EH (cell line): Measurements from ENCODE around the gene CAMKV.
"Not testable (repeated sequence)": the region's sequence is repeated elsewhere in the genome, so short reads cannot be mapped to it uniquely, and the experiment has no call there.

Source experiments
- DNase-seq: peaks from one replicate; pipeline ENCODE4 v3.0.0-alpha.2; 2015; ENCODE audit warnings: low read depth

Gene CAMKV, protein sequence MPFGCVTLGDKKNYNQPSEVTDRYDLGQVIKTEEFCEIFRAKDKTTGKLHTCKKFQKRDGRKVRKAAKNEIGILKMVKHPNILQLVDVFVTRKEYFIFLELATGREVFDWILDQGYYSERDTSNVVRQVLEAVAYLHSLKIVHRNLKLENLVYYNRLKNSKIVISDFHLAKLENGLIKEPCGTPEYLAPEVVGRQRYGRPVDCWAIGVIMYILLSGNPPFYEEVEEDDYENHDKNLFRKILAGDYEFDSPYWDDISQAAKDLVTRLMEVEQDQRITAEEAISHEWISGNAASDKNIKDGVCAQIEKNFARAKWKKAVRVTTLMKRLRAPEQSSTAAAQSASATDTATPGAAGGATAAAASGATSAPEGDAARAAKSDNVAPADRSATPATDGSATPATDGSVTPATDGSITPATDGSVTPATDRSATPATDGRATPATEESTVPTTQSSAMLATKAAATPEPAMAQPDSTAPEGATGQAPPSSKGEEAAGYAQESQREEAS

DNA sequence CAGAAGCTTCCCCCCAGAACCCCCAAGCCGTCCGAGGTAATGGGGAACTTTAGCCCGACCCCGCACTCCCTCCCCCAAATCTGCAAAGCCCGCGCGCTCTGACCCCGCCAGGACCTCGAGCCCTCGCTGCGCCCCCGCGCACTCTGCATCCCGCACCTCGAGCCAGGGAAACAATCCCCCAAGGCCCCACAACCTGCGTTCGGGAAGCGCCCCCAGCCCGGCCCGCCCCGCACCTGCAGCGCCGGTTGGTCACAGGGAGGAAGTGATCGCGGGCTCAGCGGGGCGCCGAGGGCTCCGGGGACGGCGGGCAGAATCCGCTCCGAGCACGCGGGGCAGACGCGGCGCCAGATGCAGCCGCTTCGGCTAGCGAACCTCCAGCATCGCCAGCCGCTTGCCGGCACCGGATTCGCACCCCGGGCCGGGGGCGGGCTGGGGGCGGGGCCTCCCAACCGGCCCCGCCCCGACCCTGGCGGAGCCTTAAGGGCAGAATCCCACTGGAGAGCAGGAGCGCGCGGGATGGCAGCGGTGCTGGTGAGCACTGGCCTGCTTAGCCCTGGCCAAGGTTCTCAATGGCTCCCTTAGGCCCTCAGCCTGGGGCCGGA is at the start of gene CAMKV:
Gene CAMKV (minus strand): TSS at position 382 of the 602 bp plus-strand sequence. CDS start 7,518 bp downstream, outside the sequence.
- DNase-seq: no peak

DNA sequence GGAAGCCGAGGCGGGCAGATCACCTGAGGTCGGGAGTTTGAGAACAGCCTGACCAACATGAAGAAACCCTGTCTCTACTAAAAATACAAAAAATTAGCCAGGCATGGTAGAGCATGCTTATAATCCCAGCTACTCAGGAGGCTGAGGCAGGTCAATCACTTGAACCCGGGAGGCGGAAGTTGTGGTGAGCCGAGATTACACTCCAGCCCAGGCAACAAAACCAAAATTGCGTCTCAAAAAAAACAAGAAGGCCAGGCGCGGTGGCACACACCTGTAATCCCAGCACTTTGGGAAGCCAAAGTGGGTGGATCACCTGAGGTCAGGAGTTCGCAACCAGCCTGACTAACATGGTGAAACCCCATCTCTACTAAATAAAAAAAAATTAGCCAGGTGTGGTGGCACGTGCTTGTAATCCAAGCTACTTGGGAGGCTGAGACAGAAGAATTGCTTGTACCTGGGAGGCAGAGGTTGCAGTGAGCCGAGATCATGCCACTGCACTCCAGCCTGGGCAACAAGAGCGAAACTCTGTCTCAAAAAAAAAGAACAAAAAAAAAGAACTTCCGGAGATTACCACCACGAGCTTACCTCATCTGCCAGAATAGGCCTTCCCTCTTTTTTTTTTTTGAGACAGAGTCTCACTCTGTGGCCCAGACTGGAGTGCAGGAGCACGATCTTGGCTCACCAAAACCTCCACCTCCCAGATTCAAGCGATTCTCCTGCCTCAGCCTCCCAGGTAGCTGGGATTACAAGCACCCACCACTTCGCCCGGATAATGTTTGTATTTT is 48.3 kb upstream of the CAMKV start:
- not testable (repeated sequence) for DNase-seq

DNA sequence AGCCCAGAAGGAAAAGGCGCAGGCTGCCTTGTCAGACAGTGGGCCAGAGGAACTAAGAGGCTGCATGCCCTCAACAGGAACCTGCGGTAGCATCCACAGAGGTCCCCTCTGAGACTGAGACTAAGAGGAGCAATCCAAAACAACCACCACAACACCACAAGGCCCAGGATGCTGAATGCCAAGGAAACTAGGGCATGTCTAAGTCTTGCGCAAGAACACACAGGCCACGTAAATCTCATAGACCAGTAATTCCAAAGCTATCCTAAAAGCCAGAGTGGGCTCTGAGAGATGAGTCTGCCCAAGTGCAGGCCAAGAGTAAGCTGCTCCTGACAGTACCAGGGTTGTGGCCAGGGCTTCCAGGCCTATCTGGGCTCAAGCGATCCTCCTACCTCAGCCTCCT is 47.0 kb upstream of the CAMKV start:
- DNase-seq: peak; percentile 65

DNA sequence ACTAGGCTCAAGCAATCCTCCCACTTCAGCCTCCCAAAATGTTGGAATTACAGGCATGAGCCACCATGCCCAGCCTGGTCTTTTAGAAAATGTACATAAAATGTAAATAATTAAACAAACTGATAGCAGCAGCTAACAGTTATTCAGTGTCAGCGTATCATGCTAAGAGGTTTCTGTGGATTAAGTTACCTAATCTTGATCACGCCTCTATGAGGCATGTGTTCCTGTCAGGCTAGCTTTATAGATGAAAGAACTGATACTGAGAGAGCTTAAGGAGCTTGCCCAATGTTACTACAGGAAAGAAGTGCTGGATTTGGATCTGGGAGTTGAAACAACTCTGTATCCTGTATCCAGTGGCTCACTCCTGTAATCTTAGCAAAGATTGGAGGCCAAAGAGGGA is 45.2 kb upstream of the CAMKV start:
- DNase-seq: no peak

DNA sequence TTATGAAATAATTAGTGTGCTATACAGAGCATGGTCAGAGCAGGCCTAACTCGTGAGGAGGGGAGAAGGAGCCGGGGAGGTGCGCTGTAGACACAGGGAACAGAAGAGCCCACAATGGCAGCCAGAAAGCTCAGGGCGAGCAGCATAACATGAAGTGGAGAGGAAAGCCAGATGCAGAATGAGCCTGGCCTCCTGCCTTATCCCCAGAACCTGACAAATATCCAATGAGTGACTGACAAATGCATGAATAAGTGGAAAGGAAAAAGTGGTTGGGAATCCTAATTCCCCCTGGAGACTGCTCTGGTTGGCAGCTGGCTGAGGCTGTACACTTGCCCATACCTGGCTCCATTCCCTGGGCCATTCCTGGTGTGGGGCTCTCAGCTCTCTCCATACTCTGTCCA is 43.2 kb upstream of the CAMKV start:
- no peak for DNase-seq

DNA sequence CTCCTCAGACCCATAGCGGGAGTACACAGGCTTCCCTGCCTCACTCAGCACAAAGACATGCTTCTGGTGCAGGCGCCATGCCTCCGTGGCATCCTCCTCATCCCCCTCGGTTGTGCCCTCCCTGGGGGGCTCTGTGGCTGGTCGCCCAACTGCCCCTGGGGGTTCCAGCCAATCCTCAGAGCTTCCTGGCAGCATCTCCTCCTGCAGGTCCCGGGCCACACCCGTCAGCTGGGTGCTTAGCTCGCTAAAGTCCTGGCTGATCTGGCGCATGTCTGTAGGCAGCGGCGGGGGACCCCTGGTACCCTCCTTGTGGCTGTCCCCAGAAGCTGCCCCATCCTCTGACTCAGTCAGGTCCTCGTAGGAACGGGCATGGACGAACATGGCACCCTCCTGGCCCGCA is 41.9 kb upstream of the CAMKV start:
- DNase-seq: no peak

DNA sequence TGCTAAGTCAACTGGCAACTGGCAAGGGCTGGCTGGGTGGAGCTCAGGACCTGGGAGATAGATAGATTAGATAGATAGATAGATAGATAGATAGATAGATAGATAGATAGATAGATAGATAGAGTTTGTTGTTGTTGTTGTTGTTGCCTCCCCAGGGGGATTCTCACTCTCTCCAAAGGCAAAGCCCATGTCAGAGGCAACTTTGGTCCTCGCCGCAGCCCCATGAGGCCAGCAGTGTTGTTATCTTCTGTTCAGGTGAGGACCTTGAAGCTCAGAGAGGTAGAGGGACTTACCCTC is 41.4 kb upstream of the CAMKV start:
- no peak for DNase-seq

DNA sequence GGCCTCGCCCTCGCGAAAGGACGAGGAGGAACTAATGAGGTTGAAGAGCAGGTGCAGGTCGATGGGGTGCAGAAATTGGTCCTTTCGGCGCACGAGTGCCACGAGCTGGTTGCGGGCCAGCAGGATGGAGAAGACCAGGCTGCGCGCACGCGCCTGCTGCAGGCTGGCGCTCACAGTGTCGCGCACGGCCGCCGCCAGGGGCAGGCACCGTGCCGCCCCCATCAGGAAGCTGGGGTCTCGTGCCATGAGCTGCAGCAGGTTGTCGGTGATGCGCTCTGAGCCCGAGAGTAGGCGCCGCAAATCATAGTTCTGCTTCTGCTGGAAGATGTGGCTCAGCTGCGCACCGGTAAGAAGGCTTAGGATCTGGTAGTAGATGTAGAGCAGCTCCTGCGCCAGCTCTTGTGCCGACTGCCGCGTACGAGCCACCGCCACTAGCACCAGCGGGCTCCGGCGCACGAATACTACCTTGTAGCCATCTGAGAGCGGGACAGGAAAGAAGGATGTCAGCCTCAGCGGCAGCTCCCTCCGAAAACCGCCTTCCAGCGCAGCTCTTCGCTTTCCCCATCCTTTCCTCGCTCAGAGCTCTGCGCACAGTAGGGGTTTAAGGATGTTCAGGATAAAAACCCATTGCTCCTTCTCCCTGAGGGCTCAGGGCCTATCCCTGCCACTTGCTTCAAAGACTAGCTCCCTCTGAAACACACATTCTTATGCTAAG is 40.9 kb upstream of the CAMKV start:
- no peak for DNase-seq

DNA sequence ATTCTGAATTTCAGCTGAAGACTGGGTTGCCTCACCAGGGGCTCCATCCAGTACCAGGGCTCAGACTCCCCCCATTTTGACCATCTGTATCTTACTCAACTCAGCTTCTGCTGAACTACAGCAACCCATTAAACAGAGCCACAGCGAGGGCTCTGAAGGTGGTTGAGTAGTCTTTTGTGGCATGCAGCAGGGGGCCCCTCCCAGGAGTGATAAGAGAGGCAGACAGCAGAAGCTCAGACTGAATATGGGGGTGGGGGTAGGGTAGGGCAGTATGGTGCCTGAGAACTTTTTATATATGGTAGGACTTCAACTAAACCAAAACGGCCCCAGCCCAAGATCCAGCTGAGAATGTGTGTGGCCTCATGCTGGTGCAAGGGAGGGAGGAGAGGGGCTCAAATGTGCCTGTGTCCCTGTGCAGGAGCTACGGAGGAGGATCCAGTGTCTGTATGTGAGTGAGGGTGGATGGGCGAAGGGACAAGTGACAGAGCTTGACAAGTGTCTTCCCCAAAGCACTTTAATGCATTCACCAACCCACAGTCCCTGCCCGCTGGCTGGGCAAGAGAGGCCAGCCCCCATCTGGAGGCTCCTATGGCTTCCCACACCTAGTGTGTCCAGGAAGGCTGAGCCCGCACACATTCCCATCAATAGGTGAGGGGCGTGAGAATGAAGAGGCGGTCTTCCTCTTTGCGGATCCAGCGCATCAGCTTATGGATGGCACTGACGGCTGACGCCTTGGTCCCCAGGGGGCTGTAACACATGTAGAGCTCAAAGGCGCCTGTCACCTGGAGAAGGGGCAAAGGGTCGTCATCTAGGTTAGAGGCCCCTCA is 38.9 kb upstream of the CAMKV start:
- no peak for DNase-seq

DNA sequence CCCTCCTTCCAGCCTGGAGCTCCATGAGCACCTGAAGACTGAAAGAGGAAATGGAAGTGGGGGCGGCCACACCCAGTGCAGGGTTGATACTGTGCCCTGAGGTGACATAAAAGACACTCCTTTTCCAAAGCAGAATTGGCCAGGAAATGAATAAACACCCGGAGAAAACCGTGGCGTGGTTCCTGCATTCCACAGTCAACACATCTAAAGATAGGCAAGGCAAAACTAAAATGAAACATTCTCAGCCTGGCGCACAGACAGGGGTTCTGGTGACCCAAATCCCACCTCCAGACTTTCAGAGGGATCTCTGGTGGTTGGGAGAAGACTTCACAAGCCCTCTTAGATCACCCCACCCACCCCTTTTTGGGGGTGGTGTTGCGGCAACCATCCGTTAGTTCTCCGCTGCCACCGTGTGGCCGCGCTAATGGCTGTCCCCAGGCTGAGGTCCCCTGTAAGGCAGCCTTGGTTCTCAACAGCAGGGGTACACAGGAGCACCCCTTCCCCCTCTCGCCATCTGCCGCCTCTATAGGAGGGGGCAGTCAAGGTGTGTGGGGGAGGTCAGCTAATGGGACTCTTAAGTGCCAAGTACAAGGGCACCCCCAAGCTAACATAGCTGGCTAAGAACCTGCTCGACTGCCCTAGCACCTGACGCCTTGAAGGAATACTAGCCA is 36.5 kb upstream of the CAMKV start:
- peak; percentile 58 for DNase-seq

DNA sequence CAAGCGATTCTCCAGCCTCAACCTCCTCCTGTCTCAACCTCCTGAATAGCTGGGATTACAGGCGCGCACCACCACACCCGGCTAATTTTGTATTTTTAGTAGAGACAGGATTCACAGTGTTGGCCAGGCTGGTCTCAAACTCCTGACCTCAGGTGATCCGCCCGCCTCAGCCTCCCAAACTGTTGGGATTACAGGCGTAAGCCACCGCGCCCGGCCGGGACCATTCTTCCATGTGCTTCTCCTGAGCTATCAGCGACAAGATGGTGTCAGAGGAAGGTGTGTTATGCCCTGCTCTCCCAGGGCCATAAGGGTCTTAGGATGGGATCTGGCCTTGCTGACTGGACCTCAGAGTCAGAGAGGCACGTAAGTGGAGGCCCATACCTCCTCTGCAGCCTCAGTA is 34.7 kb upstream of the CAMKV start:
- DNase-seq: not testable (repeated sequence)

DNA sequence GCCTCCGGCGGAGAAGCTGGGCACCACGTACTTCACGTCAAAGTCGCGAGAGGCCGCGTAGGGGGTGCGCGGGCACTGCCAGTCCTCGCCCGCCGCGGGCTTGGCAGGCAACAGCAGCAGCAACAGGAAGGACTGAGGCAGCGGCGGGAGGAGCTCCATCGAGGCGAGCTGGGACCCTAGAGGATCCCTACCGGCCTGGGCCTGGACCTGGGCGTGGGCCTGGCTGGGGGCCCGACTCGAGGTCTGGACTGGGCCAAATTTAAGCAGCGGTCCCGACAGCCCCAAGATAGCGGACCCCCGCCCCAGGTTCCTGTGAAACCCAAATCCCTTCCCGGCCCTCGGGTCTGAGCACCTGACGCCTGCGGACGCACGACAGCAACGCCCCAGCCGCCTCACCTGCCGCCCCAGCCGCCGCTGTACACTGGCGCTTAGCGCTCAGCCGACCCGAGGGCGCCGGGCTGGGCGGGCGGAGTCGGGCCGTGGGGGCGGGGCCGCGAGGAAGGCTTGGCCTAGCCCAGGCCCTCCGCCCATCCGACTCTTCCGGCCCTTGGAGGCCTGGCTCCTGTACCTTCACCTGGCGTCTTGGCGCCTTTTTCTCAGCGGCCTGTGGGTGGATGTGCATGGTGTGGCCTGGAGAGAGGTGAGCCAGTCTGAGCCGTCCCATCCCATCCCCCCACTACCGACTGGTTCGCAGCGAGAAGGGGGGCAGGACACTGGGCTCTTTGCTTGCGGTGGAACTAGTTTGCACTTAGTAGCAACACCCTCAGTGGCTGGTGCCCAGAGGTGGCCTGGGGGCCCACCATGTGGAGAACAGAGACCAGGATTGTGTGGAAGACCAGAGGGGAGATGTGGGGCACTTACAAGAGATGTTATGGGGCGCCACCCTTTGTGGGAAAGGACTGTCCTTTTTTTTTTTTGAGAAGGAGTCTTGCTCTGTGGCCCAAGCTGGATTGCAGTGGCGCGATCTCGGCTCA is 34.0 kb upstream of the CAMKV start, which contains the start of gene MST1R:
Gene MST1R (minus strand): TSS at position 423 of the 974 bp plus-strand sequence. CDS start 264 bp downstream, at position 159.
- peak; percentile 35 for DNase-seq

DNA sequence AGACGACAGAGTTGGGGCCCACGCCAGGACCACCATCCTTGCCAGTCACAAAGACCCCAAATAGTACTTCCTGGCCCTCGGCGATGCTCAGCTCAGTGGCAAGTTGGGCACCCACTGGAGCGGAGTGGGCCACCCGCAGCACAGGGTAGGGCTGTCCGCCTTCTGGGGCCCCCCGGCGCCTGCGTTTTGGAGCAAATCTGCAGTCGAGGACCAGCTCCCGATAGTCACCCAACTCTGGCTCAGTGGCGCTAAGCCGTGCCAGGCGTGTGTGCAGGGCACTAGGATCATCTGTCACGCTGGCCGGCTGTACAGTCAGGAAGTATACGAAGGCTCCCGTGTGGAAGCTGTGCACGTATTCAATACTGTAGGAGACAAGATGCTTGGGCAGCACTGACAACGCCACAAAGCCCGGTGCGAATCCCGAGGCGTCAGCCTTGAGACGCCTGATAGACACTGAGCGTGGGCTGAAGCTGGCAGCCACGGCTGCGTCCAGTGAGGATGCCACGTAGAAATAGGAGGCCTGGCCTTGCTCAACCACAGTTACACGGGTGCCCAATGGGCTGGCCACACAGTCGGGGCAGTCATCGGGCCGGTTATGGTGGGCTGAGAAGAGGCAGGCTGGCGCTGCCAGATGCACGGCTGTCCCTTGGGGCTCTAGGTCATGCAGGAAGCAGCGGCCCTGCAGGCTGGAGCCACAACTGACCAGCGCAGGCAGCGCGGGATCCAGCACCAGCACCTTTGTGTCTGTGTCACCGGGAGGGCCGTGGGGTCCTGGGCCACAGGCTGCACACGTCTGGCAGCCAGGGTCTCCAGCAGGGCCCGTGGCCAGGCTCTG is 33.0 kb upstream of the CAMKV start:
- no peak for DNase-seq

DNA sequence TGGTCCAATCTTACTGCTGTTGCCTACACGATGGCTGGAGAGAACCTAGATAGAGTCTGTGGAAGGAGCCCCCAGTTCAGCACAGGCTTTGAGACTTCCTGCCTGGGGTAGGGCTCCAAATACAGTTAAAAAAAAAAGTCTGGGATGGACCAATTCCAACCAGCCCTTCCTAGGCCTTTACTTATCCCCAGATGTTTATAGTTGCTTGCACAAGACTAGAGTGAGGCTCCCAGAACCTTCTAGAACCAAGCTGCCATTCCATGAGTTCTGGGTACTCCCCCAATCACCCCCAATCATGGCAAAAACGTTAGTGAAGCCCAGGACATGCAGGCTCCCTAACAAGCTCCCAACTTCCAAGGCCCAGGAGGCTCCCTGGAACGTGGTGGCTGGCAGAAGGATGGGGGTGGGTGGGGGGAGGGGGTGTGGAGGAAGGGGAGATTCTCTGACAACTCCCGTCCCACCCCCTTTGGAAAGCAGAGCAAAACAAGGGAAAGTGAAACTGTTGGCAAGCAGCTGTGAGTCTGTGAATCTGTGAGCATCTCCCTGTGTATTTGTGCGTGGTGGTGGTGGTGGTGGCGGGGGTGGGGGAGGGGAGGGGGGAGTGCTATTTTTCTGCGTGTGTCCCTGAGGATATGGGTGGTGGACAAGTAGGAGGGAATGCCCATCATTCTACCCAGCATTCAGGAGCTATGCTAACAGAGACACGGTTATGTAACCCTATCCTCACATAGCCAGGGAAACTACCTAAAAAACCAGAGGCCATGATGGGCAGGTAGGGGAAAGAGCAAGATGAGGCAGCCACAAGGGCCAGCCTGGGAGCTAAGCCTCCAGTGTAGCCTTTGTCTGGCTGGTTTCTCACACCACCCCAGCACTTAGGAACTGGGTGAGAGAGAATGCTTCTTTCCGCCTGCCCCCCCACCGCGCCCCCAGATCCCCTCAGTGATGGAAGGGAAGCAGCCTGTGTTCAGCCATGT is 31.9 kb upstream of the CAMKV start:
- DNase-seq: peak; percentile 19

DNA sequence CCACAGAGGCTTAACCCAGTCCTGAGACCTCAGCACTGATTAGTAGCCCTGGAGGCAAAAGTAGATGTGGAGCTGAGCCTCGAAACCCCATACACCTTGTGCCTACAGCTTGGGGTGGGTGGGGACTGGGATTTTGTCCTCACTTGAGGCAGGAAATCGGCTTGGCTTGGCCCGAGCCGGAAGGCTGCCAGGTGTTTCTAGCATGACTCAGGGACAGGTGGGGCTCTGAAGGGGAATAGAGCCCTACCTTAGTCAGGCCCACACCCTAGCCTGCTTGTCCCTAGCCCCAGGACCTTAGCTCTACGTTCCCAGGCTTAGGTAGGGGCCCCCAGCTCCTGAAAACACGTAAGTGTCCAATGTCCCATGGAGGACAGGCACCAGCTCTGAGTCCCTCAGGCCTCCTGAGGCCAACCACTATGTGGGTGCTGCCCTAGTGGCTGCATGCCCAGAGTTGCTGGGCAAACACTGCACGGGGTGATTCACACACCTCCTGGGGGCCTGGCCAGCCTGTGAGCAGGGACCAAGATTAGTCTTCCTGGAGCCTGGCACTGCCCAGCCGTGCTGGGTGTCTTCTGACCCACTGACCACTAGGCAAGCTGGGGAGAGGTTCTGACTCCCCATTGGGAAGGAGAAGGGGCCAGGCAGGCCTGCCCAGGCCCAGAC is 30.9 kb upstream of the CAMKV start:
- peak; percentile 60 for DNase-seq

DNA sequence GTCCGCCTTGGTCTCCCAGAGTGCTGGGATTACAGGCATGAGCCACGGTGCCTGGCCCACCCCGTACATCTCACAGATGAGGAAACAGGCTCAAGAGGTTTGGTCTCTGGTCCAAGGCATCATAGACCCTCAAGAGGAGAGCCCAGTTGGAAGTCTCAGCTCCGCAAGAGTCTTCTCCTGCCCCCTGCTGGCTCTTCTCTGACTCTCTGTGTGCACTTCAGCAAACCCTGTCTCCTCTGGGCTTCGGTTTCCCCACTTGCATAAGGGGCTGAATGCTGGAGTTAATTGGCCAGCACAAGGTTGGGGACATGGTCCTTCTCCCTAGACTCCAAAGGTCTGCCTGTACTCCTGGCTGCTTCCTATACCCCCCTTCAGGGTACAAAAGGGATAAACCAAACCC is 30.1 kb upstream of the CAMKV start:
- DNase-seq: peak; percentile 14

DNA sequence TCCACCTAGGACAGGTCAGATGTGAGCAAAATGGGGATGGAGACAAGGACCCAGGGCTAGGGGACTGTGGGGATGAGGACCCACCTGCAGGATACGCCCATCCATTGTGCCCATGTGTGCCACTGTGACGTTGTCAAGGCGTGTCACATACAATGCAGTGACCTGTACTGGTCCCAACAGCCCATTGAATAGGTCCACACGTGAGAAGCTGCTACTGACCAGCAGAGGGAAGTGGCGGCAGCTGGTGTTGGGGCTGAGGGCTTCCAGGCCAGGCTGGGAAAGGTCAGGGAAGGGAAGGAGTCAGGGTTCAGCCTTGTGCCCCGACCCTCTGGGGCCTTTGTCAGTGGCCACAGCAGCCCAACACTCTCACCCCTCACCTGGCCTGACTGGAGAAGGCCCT is 29.3 kb upstream of the CAMKV start:
- no peak for DNase-seq
